A673 (cell line): ENCODE data around the gene CTNNA2. TPM values are rescaled to one million over a fixed set of nuclear protein-coding genes. Genes with fewer than 3 reads are reported as not detected.

Experiments
- BruUV-seq: library from RNA; stranded (reverse); fragments of 400-500 nt; replicated peaks from 2 replicates; lab custom pipeline; 2021; lab: Mats Ljungman, UMichigan
- CTCF ChIA-PET: fragments of 300-600 bp; sonication (Branson Sonifier 250); formaldehyde crosslinking; loops from one replicate; lab custom pipeline; 2022; ENCODE audit warnings: antibody characterized with exemption; lab: Charles Lee
- POLR2A ChIA-PET: fragments of 300-600 bp; sonication (Branson Sonifier 250); formaldehyde crosslinking; loops from one replicate; lab custom pipeline; 2022; ENCODE audit warnings: antibody characterized with exemption; ENCODE audit not compliant: low non-redundant PET; lab: Charles Lee
- DNase-seq: peaks from one replicate; pipeline ENCODE4 v3.0.0-alpha.2; 2015; ENCODE audit warnings: low spot score
- H3K27ac ChIP-seq: fragments of 200-600 bp; sonication (generic); 2 replicates; pipeline ENCODE4 v1.5.1; 2016; ENCODE audit warnings: mixed run types, low read depth, mild to moderate bottlenecking, mixed read lengths, antibody characterized with exemption, low read length; ENCODE audit not compliant: poor library complexity, severe bottlenecking
- H3K27me3 ChIP-seq: fragments of 200-600 bp; sonication (generic); replicated peaks from 2 replicates; pipeline ENCODE4 v1.6.1; 2017; ENCODE audit warnings: mixed run types, low read depth, mild to moderate bottlenecking, mixed read lengths, antibody characterized with exemption, low read length; ENCODE audit not compliant: insufficient read depth, poor library complexity
- H3K36me3 ChIP-seq: fragments of 200-600 bp; sonication (generic); 2 replicates; pipeline ENCODE4 v1.6.1; 2016; ENCODE audit warnings: mixed run types, mild to moderate bottlenecking, mixed read lengths, antibody characterized with exemption, low read length; ENCODE audit not compliant: insufficient read depth, poor library complexity, severe bottlenecking
- H3K4me1 ChIP-seq: fragments of 200-600 bp; sonication (generic); 2 replicates; pipeline ENCODE4 v1.6.1; 2017; ENCODE audit warnings: mixed run types, mild to moderate bottlenecking, mixed read lengths, antibody characterized with exemption, low read length; ENCODE audit not compliant: insufficient read depth, poor library complexity, severe bottlenecking
- H3K4me3 ChIP-seq: fragments of 200-600 bp; sonication (generic); 2 replicates; pipeline ENCODE4 v1.5.1; 2016; ENCODE audit warnings: low read depth, mixed run types, mild to moderate bottlenecking, mixed read lengths, low read length; ENCODE audit not compliant: poor library complexity, severe bottlenecking
- H3K9me3 ChIP-seq: fragments of 200-600 bp; sonication (generic); 2 replicates; pipeline ENCODE4 v1.6.1; 2016; ENCODE audit warnings: mixed run types, low read depth, mild to moderate bottlenecking, mixed read lengths, antibody characterized with exemption, low read length; ENCODE audit not compliant: poor library complexity, severe bottlenecking
- CTCF ChIP-seq: fragments of 300-800, 200-600 bp; sonication (generic); conservative IDR thresholded peaks from 2 replicates; pipeline ENCODE4 v1.5.1; 2017; ENCODE audit warnings: low read depth, mild to moderate bottlenecking, antibody characterized with exemption, low read length, moderate library complexity, mixed read lengths
- EZH2 ChIP-seq: fragments of 200-600 bp; sonication (generic); IDR thresholded peaks from 2 replicates; pipeline ENCODE4 v1.6.1; 2017; ENCODE audit warnings: borderline replicate concordance, low read depth, mild to moderate bottlenecking, mixed read lengths, antibody characterized with exemption, low read length; ENCODE audit not compliant: poor library complexity, severe bottlenecking
- intact Hi-C: fragments of 100-400 bp; cut with micrococcal nuclease; formaldehyde crosslinking; loops from one replicate; pipeline ENCODE4 v1.10.0; 2022; ENCODE audit not compliant: unreplicated experiment
- total RNA-seq: library from RNA; stranded (reverse); gene quantifications from 2 replicates; pipeline ENCODE4 v1.2.3, GENCODE V29; 2021

Gene CTNNA2
- total RNA-seq, 1 experiment from 2014 or later, result not detected

GRCh38 chr2:80365762-80366161 lies 852.9 kb downstream of the CTNNA2 start:
- ChIA-PET POLR2A (no interaction called here), CTCF (no interaction called here)
- DNase-seq, result peak; percentile 47
- H3K36me3 ChIP-seq, result no peaks in the 10 kb centered on the region
- no peak overlapping the region for H3K27ac ChIP-seq
- intact Hi-C loops, result no loop called here
- BruUV-seq, result no TSS peak
- no peaks in the 10 kb centered on the region for H3K9me3 ChIP-seq
- TF ChIP-seq CTCF, result no peak
- TF ChIP-seq EZH2, result no peak
- H3K4me3 ChIP-seq, result no peak overlapping the region
- H3K27me3 ChIP-seq, result no peaks in the 10 kb centered on the region
- peaks cover 3% of the 10 kb centered on the region for H3K4me1 ChIP-seq

DNA sequence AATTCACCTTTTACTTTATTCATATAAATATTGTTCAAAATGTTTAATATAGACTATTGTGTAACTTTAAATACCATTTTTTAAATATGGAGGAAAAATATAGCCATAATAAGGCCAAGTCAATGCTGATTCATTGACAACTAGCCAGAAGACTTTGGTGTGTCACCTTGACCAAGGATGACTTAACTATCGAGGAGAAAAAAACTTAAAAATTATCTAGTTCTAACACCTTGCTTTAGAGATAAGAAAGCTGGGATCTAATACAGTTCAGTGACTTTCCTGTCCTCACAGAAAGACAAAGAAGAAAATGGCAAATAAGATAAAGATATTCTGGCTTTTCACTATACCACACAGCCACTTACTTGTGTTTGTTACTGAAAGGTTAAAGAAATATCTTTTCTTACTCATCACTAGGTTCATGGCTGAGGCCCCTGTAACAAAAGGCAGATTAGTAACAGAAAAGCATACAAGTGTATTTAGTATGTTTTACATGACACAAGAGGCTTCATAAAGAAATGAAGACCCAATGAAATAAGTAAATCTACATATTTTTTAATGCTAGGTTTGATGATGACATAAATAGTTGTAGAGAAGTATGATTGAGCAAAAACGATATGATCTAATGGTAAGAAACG lies 857.6 kb downstream of the CTNNA2 start:
- BruUV-seq, result no TSS peak

DNA sequence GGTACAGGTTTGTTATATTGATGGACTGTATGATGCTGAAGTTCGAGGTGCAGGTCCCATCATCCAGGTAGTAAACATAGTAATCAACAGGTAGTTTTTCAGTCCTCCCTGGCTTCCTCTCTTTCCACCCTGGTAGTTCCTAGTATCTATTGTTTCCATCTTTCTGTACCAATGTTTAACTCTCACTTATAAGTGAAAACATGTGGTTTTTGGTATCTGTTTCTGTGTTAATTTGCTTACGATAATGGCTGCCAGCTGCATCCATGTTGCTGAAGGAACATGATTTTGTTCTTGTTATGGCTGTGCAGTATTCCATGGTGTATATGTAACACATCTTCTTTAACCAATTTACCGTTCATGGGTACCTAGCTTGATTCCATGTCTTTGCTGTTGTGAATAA lies 861.3 kb downstream of the CTNNA2 start:
- Histone ChIP-seq H3K4me3 (no peak overlapping the region), H3K27me3 (no peaks in the 10 kb centered on the region), H3K9me3 (no peaks in the 10 kb centered on the region), H3K27ac (no peak overlapping the region), H3K36me3 (no peaks in the 10 kb centered on the region), H3K4me1 (no peaks in the 10 kb centered on the region)
- ChIA-PET POLR2A (no interaction called here), CTCF (no interaction called here)
- intact Hi-C loops, result no loop called here
- no TSS peak for BruUV-seq
- TF ChIP-seq CTCF (no peak), EZH2 (no peak)
- no peak for DNase-seq

More for the DNA sequence above, 857.6 kb downstream of the CTNNA2 start:
- CTCF ChIA-PET, result no interaction called here
- H3K4me3 ChIP-seq, result no peak overlapping the region
- H3K36me3 ChIP-seq, result no peaks in the 10 kb centered on the region
- intact Hi-C loops, result no loop called here
- no peak for DNase-seq
- no peaks in the 10 kb centered on the region for H3K4me1 ChIP-seq
- H3K27ac ChIP-seq, result no peak overlapping the region
- TF ChIP-seq EZH2, result no peak
- TF ChIP-seq CTCF, result no peak
- POLR2A ChIA-PET, result no interaction called here
- H3K9me3 ChIP-seq, result no peaks in the 10 kb centered on the region
- H3K27me3 ChIP-seq, result no peaks in the 10 kb centered on the region
